Tongue (tissue), 2 donors: ENCODE data around the gene LY6G6D. TPM values are rescaled to one million over a fixed set of nuclear protein-coding genes. Genes with fewer than 3 reads are reported as not detected.

Experiments
- DNase-seq: peaks from one replicate; pipeline ENCODE4 v3.0.0-alpha.2; 2015
- total RNA-seq: library from RNA; depleted of rRNA; stranded (reverse); fragments of >200 nt; gene quantifications from one replicate; pipeline ENCODE4 v1.2.3, GENCODE V29; 2014

LY6G6D gene
- not detected for total RNA-seq

DNA sequence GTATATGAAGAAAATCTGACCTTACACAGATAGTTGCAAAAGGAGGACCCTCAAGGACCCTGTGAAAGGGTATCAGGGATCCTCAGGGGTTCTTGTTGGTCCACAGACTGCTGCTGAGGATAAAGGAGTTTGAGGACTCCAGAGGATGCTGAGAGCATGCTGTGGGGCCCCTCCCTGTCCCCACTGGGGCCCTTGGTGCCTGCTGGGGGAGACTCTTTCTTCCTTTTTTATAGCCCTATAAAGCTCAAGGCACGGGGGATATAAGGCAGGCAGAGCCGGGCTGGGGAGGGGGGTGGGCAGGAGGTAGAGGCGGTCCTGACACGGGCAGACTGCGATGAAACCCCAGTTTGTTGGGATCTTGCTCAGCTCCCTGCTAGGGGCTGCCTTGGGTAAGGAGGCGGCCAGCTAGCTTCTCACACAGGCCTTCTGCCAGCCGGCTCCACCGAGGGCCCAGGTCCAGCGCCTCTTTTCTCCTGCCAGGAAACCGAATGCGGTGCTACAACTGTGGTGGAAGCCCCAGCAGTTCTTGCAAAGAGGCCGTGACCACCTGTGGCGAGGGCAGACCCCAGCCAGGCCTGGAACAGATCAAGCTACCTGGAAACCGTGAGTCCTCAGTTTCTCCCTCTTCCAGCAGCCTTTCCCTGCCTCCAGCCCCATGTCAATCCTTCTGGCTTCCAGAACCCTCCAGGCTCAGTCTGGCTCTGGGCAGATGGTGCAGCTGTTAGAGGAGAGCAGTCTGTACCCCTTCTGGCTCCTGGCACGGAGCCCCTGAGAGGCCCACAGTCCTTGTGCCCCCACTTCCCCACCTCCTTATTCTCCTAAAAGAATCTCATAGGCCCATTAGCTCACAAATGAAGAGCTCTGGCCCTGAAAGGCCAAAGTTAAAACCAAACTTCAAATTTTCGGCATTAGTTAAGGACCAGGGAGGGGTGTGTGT is at the start of gene LY6G6D:
TSS of gene LY6G6D (plus strand) at position 327 of the 937 bp plus-strand sequence. CDS start at position 335, 8 bp downstream.
- peak; percentile 83 for DNase-seq

GRCh38 chr6:31665501-31666336 is 49.4 kb upstream of the LY6G6D start, which contains the start of gene CSNK2B:
Gene CSNK2B (plus strand): TSS chr6:31666080. CDS start chr6:31666832, 752 bp downstream.
- peak; percentile 99 for DNase-seq

DNA sequence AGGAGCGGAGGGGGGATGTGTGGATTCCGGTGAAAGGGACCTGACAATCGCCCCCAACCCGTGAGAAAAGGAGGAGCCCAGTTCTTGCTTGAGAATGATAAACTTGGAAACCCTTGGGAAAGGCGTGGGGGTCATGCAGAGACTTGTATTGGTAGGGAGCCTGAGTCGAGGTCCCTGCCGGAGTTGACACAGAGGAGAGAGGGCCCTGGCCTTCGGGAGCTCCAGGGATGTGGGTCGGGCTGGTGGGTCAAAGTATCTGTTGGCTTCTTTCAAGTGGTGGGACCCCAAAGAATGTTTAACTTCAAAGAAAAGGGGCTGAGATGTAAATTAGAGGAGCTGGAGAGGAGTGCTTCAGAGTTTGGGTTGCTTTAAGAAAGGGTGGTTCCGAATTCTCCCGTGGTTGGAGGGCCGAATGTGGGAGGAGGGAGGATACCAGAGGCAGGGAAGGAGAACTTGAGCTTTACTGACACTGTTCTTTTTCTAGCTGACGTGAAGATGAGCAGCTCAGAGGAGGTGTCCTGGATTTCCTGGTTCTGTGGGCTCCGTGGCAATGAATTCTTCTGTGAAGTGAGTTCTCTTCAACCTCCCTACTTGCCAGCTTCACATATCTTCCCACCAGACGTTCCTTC is 48.7 kb upstream of the LY6G6D start:
- DNase-seq: no peak

- no peak for DNase-seq
Measured at GRCh38 chr6:31669676-31670075, 45.5 kb upstream of the LY6G6D start, which contains the start of gene LY6G5B. Gene LY6G5B (plus strand): TSS chr6:31669976. CDS start chr6:31670951, 975 bp downstream.

GRCh38 chr6:31676322-31676903 is 38.7 kb upstream of the LY6G6D start:
- DNase-seq: no peak

- no peak for DNase-seq
Measured at GRCh38 chr6:31676904-31677303, 38.2 kb upstream of the LY6G6D start.

DNA sequence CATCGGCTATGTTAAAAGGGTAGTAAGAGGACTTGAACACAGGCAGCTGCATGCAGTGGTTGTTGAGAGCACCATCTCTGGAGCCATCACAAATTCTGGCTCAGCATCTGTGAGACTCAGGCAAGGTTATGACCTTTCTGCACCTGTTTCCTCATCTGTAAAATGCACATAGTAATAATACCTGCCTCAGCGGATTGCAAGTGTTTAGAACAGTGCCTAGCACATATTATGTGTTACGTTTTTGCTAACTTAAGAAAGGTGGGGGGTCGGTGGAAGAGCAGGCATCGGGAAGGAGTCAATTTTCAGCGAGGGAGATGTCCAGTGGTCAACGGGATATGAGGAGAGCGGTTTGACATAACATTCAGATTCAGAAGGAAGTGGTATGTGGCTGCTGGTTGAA is 37.2 kb upstream of the LY6G6D start:
- DNase-seq: no peak

- peak; percentile 91 for DNase-seq
Measured at GRCh38 chr6:31680226-31681134, 34.7 kb upstream of the LY6G6D start, which contains the start of gene LY6G5C. Gene LY6G5C (minus strand): TSS chr6:31681067. CDS start chr6:31680373, 694 bp downstream.

- peak; percentile 34 for DNase-seq
Measured at GRCh38 chr6:31681135-31681671, 33.9 kb upstream of the LY6G6D start.

GRCh38 chr6:31683591-31683990 is 31.6 kb upstream of the LY6G6D start:
- peak; percentile 14 for DNase-seq

- DNase-seq: no peak
Measured at GRCh38 chr6:31686483-31686882, 28.7 kb upstream of the LY6G6D start.

DNA sequence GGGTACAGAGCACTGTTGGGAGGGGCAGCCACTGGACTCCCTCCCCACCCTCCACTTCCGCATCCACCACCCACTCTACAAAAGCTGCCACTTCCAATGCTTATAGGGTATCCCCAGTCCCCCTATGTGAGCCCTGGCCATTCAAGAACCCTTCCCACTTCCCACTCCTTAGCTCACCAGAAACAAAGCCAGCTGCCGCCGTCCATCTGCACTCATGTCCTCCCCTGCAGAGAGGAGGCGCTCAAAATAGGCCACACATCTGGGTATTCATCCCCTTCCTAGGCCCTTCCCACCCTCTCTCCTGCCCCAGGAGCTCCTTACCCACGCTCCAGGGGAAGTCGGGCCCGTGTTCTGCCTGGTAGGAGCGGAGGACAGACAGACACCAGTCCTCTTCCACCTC is 27.8 kb upstream of the LY6G6D start:
- peak; percentile 32 for DNase-seq

- no peak for DNase-seq
Measured at GRCh38 chr6:31687860-31688693, 27.1 kb upstream of the LY6G6D start.

DNA sequence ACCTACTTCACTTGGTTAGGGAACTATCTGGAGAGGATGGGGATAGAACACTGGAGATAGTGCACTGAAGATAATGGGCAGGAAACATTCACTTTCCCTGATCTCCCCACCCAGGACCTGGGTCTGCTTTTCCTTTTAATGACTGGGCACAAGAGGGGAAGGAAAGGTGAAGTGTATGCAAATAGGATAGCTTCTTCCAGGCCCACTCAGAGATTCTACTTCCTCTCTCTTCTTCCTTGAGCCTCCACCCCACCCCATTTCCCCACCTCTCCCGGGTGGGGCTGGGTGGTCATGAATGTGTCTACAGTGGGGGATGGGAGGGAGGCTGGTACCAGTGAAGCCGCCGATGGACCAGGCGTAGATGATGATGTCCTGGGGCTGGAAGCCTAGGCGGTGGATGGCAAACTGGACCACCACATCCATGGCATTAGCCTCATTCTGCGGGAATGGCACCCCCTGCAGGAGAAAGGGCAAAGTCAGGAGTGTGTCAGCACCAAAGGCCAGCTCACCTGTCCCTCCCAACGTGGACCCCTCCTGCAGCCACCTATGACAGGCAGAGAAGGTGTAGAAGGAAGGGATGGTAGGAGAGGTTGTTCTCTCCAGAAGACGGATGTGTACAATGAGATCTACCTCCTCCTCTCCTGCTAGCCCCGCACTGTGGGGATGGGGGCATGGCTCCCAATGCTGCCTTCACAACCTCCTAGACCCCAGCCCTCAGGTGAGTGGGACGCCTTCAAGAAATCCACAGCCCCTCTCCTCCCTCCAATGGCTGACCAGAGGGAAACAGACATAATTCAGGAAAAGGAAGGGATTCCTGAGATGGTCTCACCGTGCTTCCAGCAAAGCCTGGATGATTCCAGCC is 25.7 kb upstream of the LY6G6D start:
- no peak for DNase-seq

GRCh38 chr6:31690231-31691077 is 24.7 kb upstream of the LY6G6D start:
- DNase-seq: no peak

- DNase-seq: no peak
Measured at GRCh38 chr6:31691078-31691463, 24.1 kb upstream of the LY6G6D start.

GRCh38 chr6:31691564-31692108 is 23.5 kb upstream of the LY6G6D start:
- DNase-seq: no peak
